ENCODE results near the gene MRPL36. TPM values are rescaled to one million over a fixed set of nuclear protein-coding genes. Genes with fewer than 3 reads are reported as not detected.

The MRPL36 gene
- polyA plus RNA-seq, 1 donor (not counting 4 experiments of a cell fraction or from before 2014, with no cell fraction given), result 121 TPM

DNA sequence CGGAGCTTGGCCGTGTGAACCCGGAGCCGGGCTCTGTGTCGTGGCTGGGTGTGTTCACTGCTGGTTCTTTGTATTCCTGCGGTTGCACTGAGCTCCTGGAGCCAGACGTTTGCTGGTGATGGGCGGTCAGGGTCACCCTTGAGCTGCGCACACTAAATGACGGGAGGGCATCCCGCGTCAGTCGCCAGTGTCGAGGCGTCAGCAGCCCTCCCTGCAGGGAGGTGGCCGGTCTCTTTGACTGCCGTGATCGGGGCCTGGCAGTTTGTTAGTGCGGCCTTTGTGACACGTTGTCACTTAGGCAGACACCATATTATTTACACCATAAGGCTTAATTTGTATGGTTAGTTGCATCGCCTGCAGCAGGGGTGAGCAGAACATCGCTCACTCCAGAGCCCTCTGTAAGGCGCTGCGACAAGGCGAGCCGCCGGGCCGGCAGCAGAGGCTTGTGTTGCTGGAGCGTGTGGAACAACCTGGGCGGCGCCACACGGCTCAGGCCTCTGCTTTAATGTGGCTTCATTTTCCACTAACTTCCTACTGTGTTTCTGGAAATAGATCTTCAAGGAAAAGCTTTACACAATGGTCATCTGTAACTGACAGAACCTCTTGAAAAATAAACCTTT, 9.9 kb upstream of the MRPL36 start:
- peaks cover 33 to 70% of the 10 kb centered on the region in 2 experiments for H3K36me3 ChIP-seq (ENCODE audit: control insufficient read depth in 2 of 2, extremely low read depth in 1 of 2, insufficient read depth in 2 of 2, low read length in 2 of 2)

DNA sequence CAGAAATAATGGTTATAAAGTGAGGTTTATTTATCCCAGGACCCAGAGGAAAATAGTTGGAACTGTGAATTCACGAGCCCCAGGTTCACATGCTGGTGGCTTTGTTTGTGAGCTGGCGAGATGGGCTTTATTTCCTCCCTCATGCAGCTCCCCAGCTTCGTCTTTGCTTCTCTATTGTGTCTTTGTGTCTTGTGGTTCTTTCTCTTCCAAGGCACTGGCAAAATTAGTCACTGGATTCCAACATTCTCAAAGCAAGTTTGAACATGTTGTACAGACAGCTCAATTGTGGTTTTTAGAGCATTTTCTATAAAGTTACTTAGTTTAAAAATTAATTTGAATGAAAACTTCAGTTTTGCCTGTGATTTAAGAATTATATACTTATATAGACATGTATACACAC, 8.8 kb upstream of the MRPL36 start:
- H2AFZ ChIP-seq (ENCODE audit: control insufficient read depth, low read length), result no peak overlapping the region
- peaks cover 35 to 70% of the 10 kb centered on the region in 2 experiments for H3K36me3 ChIP-seq (ENCODE audit: control insufficient read depth in 2 of 2, extremely low read depth in 1 of 2, insufficient read depth in 2 of 2, low read length in 2 of 2)
- peaks cover 4% of the 10 kb centered on the region for H3K9me3 ChIP-seq (ENCODE audit: control insufficient read depth, low read depth, low read length)
- no peaks in the 10 kb centered on the region for H3K27me3 ChIP-seq (ENCODE audit: control insufficient read depth, extremely low read depth, insufficient read depth, low read length)
- peaks cover 13% of the 10 kb centered on the region for H3K4me1 ChIP-seq (ENCODE audit: control insufficient read depth, extremely low read depth, insufficient read depth, low read length)
- dilution Hi-C loops (cut with MboI; ENCODE audit: extremely low pct_ligation_motif_present, low sequenced_read_pairs), result no loop called here
- H4K20me1 ChIP-seq (ENCODE audit: control insufficient read depth, extremely low read depth, insufficient read depth, low read length), result no peaks in the 10 kb centered on the region
- peak overlapping the region; percentile 58 for H3K27ac ChIP-seq (ENCODE audit: control insufficient read depth, insufficient read depth, low read length)
- FAIRE-seq (peak; percentile 85), DNase-seq (ENCODE audit: low read depth, low spot score) (peak; percentile 73)
- H3K79me2 ChIP-seq (ENCODE audit: control insufficient read depth, insufficient read depth, low read length), result peaks cover 81% of the 10 kb centered on the region
- TF ChIP-seq, protein P1, sequence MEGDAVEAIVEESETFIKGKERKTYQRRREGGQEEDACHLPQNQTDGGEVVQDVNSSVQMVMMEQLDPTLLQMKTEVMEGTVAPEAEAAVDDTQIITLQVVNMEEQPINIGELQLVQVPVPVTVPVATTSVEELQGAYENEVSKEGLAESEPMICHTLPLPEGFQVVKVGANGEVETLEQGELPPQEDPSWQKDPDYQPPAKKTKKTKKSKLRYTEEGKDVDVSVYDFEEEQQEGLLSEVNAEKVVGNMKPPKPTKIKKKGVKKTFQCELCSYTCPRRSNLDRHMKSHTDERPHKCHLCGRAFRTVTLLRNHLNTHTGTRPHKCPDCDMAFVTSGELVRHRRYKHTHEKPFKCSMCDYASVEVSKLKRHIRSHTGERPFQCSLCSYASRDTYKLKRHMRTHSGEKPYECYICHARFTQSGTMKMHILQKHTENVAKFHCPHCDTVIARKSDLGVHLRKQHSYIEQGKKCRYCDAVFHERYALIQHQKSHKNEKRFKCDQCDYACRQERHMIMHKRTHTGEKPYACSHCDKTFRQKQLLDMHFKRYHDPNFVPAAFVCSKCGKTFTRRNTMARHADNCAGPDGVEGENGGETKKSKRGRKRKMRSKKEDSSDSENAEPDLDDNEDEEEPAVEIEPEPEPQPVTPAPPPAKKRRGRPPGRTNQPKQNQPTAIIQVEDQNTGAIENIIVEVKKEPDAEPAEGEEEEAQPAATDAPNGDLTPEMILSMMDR (optimal IDR thresholded peaks at IDR 0.05 in 1 of 3, IDR thresholded peaks at IDR 0.05 in 1 of 3, conservative IDR thresholded peaks at IDR 0.05 in 1 of 3; ENCODE audit: extremely low read depth in 1 of 3, insufficient read depth in 2 of 3, low read length in 3 of 3), result no peak
- TF ChIP-seq EZH2 (IDR thresholded peaks at IDR 0.05; ENCODE audit: low read length), result no peak
- no peak overlapping the region for H3K9ac ChIP-seq (ENCODE audit: control insufficient read depth, extremely low read depth, insufficient read depth, low read length)
- H3K4me3 ChIP-seq (ENCODE audit: control insufficient read depth in 2 of 3, extremely low read depth in 1 of 3, insufficient read depth in 2 of 3, low read depth in 1 of 3, low read length in 3 of 3), result peak overlapping the region in 1 of 3 experiments; percentile 33
- no peaks in the 10 kb centered on the region for H3K9me1 ChIP-seq (ENCODE audit: control insufficient read depth, extremely low read depth, insufficient read depth, low read length)
- H3K4me2 ChIP-seq (ENCODE audit: control insufficient read depth, extremely low read depth, insufficient read depth, low read depth, low read length), result peak overlapping the region; percentile 54

More for the DNA sequence above, 9.9 kb upstream of the MRPL36 start:
- TF ChIP-seq, protein P1 (optimal IDR thresholded peaks at IDR 0.05 in 1 of 3, IDR thresholded peaks at IDR 0.05 in 1 of 3, conservative IDR thresholded peaks at IDR 0.05 in 1 of 3; ENCODE audit: extremely low read depth in 1 of 3, insufficient read depth in 2 of 3, low read length in 3 of 3), result no peak
- TF ChIP-seq EZH2 (IDR thresholded peaks at IDR 0.05; ENCODE audit: low read length), result no peak
- no peak overlapping the region for H2AFZ ChIP-seq (ENCODE audit: control insufficient read depth, low read length)
- peaks cover 76% of the 10 kb centered on the region for H3K79me2 ChIP-seq (ENCODE audit: control insufficient read depth, insufficient read depth, low read length)
- no peak overlapping the region for H3K4me3 ChIP-seq (ENCODE audit: control insufficient read depth in 2 of 3, extremely low read depth in 1 of 3, insufficient read depth in 2 of 3, low read depth in 1 of 3, low read length in 3 of 3)
- H3K27me3 ChIP-seq (ENCODE audit: control insufficient read depth, extremely low read depth, insufficient read depth, low read length), result no peaks in the 10 kb centered on the region
- H4K20me1 ChIP-seq (ENCODE audit: control insufficient read depth, extremely low read depth, insufficient read depth, low read length), result peaks cover 4% of the 10 kb centered on the region
- H3K27ac ChIP-seq (ENCODE audit: control insufficient read depth, insufficient read depth, low read length), result no peak overlapping the region
- FAIRE-seq, result no peak
- H3K4me2 ChIP-seq (ENCODE audit: control insufficient read depth, extremely low read depth, insufficient read depth, low read depth, low read length), result no peak overlapping the region
- dilution Hi-C loops (cut with MboI; ENCODE audit: extremely low pct_ligation_motif_present, low sequenced_read_pairs), result no loop called here
- H3K9me3 ChIP-seq (ENCODE audit: control insufficient read depth, low read depth, low read length), result peaks cover 4% of the 10 kb centered on the region
- peaks cover 13% of the 10 kb centered on the region for H3K4me1 ChIP-seq (ENCODE audit: control insufficient read depth, extremely low read depth, insufficient read depth, low read length)
- DNase-seq (ENCODE audit: low read depth, low spot score), result no peak
- no peak overlapping the region for H3K9ac ChIP-seq (ENCODE audit: control insufficient read depth, extremely low read depth, insufficient read depth, low read length)
- no peaks in the 10 kb centered on the region for H3K9me1 ChIP-seq (ENCODE audit: control insufficient read depth, extremely low read depth, insufficient read depth, low read length)

All from keratinocyte (primary cell).